ENCODE results near the gene SKIC2.
"Not testable (repeated sequence)": the region's sequence is repeated elsewhere in the genome, so short reads cannot be mapped to it uniquely, and the experiment has no call there.

Gene SKIC2

DNA sequence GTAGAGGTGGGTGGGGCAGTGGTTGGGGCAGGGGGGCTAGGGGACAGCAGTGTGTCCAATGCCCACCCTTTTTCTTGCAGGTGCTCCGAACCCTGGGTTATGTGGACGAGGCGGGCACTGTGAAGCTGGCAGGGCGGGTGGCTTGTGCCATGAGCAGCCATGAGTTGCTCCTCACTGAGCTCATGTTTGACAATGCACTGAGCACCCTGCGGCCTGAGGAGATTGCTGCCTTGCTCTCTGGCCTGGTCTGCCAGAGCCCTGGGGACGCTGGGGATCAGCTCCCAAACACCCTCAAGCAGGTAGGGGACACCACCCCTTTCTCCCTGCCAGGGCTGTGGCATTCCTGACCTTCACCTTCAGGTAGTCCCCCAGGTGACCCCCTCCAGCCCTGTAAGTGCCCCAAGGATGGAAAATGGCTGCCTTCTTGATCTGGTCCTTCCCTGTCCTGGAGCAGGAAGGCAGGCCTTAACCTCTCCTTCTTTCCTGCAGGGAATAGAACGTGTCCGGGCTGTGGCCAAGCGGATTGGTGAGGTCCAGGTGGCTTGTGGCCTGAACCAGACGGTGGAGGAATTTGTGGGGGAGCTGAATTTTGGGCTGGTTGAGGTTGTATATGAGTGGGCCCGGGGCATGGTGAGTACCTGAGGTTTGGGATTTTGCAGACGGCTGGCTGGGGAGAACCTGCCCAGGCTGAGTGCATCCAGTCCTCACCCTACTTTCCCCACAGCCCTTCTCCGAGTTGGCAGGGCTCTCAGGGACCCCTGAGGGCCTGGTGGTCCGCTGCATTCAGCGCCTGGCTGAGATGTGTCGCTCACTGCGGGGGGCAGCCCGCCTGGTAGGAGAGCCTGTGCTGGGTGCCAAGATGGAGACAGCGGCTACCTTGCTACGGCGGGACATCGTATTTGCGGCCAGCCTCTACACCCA is 10.1 kb downstream of the SKIC2 start:
- DNase-seq (ENCODE audit: extremely low read depth in 1 of 2, low read depth in 1 of 2): no peak

DNA sequence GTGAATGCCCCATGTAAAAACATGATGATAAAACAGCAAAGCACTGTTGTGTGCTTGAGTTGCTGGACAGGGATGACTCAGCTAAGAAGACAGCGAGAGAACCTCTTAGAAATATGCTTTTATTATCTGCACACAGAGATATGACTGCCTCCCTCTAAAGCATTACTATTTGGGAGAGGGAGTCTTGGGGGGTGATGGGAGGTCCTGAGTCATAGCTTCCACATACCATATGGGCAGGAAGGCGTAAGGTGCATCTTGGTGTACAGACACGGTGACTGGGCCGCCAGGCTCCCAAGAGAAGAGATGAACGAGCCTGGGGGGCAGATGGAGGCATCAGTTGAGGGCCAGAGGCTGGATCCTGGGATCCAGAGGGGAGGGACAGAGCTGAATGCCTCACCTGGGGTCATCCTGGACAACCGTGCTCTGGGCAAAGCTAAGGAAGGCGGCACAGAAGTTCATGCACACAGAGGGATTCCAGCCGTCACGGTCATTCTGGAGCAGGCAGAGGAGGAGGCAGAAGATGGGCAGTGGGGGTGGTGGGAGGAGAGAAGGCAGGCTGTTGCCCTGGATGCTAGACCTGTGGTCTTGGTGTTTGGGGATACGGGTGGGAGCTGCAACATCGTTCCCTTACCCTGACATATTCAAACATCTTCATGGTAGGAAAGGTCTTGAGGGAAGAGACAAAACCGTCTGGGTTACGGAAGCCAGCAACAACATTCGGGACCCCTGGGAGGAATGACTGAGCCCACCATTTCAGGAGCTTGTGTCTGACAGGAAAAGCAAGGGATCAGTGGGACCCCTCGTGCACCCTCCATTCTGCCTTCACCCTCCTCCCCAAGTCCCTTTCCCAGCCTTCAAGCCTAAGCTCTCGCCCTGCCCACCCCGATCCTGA is 11.0 kb downstream of the SKIC2 start:
- no peak for DNase-seq (ENCODE audit: extremely low read depth in 1 of 2, low read depth in 1 of 2)

DNA sequence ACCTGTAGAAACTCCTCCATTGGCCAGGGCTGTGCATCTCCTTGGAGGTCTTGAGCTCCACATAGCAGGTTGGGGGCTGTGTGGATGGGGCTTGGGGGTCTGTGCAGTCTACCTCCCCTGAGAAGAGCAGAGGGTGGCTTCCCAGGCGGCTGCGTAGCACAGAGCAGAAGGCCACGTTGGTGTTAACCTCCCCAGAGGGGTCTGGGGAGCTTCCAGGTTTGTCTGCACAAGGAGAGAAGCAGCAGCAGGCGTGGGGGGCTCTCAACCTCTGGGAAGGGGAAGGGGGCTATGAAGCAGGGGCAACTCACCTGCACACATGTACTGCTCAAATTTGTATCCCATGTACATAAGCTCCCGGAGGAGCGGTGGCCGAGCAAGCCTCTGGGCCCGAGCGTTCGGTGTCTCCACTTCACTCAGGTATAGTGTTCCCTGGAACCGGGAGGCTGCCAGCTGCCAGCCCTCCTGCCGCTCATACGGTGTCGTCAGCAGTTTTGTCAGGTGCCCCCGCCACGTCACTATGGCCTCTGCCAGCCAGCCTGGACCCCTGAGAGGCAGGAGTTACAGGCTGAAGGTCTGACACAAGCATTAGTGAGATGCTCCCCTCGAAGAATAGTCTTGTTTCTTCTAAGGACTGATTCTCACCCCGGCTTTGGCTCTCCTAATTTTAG is 11.8 kb downstream of the SKIC2 start:
- DNase-seq (ENCODE audit: extremely low read depth in 1 of 2, low read depth in 1 of 2): no peak

DNA sequence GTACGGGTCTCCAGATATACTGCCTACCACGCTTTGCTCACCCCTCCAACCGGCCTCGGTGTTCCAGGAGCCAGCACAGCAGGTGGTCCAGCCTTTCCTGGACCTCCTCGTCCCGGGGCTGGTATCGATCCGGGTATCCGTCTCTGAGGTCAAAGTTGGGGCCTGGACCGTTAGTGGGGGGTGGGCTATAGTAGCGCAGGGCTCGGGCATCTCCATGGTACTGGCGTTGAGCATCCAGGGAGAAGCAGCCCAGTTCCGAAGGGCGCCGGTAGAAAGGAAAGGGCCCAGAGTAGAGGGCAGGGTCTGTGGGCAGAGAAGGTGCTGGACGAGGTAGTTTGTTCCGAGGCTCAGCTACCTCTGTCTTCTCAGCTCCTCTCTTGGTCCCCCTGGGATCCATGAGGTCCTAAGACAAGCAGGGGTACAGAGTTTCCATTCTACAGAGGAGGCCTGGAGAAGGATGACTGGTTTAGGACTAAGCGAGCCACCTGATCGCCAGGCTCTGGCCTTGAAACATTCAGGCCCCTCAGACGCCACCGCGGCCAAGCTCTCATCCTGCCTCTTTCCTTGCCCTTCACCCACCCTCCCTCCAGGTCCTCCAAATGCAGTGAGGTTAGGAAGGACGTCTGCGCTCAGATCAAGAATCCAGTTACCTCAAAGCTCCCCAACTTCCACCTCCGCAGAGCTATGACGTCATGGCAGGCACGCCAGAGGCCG is 12.5 kb downstream of the SKIC2 start:
- DNase-seq (ENCODE audit: extremely low read depth in 1 of 2, low read depth in 1 of 2): no peak

DNA sequence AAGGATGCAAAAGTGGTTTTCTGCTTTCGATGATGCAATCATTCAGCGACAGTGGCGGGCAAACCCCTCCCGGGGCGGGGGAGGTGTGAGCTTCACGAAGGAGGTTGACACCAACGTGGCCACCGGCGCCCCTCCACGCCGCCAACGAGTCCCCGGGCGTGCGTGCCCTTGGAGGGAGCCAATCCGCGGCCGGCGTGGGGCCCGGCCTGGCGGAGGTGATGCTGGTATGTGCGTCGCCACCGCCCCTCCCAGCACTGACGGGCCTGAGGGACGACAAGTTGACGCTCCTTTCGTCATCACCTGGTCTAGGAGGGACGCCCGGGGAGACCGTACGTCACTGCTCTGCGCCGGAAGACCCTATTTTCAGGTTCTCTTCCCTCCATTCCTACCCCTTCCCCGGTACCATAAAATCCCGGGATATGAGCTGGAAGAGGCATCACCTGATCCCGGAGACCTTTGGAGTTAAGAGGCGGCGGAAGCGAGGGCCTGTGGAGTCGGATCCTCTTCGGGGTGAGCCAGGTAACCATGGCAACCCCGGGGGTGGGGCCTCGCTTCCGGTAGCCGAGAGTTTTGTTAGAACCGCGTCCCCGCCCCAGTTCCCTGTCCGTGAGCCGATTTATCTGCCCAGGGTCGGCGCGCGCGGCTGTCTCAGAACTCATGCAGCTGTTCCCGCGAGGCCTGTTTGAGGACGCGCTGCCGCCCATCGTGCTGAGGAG is 13.2 kb downstream of the SKIC2 start, which contains the start of gene DXO:
Gene DXO, minus strand, starts transcription at position 146 of the 716 bp plus-strand sequence. CDS start 463 bp downstream, outside the sequence.
- DNase-seq (ENCODE audit: extremely low read depth in 1 of 2, low read depth in 1 of 2): peak; percentile 98

DNA sequence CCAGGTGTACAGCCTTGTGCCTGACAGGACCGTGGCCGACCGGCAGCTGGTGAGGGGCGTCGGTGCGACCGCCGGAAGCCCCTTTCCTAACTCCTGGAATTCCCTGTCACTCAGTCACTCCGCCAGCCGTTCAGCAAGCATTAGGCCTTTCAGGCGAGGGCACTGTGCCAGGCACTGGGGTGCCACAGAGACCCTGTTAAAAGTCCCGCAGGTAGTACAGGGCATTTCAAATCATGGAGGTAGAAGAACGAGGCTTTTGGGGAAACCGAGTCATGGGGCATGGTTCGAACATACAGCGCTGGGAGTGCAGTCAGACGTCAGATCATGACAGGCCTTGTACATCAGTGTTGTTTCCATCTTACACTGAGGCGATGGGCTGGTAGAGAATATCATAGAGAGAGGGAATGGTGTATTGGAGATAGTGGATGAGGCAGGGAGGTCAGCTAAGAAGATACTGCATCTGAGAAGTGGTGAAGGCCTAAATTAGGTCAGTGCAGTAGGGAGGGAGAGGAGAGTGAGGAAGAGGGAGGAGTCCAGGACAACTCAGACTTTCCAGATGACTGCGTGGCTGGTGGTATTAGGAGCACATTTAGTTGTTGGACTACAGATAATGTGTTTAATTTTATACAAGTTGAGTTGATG is 13.9 kb downstream of the SKIC2 start:
- peak in 1 of 2 donors; percentile 19 for DNase-seq (ENCODE audit: extremely low read depth in 1 of 2, low read depth in 1 of 2)

DNA sequence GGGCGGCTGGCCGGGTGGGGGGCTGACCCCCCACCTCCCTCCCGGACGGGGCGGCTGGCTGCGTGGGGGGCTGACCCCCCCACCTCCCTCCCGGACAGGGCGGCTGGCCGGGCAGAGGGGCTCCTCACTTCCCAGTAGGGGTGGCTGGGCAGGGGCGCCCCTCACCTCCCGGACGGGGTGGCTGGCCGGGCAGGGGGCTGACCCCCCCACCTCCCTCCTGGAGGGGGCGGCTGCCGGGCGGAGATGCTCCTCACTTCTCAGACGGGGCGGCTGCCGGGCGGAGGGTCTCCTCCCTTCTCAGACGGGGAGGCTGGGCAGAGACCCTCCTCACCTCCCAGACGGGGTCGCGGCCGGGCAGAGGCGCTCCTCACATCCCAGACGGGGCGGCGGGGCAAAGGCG is 17.1 kb downstream of the SKIC2 start:
- DNase-seq (ENCODE audit: extremely low read depth in 1 of 2, low read depth in 1 of 2): not testable (repeated sequence)

DNA sequence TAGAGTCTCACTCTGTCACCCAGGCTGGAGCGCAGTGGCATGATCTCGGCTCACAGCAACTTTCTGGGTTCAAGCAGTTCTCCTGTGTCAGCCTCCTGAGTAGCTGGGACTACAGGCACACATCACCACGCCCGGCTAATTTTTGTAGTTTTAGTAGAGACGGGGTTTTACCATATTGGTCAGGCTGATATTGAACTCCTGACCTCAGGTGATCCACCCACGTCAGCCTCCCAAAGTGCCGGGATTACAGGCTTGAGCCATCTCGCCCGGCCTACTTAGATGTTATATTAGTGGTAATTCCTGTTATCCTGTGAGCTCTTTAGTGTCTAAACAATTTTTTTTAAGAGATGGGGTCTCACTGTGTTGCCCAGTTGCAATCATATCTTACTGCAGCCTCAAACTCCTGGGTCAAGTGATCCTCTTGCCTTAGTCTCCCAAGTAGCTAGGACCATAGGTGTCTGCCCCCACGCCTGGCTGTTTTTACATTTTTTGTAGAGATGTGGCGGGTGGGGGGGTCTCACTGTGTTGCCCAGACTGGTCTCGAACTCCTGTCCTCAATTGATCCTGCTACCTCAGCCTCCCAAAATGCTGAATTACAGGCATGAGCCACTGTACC is 18.9 kb downstream of the SKIC2 start:
- no peak for DNase-seq (ENCODE audit: extremely low read depth in 1 of 2, low read depth in 1 of 2)

DNA sequence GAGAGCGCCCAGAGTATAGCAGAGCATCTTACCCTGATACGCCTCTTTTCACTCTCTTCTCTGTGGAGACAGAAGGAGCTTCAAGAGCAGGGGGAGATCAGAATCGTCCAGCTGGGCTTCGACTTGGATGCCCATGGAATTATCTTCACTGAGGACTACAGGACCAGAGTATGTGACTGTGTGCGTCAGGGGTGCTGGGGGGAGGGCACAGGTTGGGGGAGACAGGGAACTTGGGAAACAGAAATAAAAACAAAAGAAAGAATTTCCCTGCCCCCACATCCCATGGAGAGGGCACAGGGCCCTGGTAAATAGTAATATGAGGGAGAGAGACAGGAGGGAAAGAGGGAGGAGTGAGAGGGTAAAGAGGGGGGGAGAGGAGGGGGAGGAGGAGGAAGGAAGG is 19.9 kb downstream of the SKIC2 start:
- no peak for DNase-seq (ENCODE audit: extremely low read depth in 1 of 2, low read depth in 1 of 2)

DNA sequence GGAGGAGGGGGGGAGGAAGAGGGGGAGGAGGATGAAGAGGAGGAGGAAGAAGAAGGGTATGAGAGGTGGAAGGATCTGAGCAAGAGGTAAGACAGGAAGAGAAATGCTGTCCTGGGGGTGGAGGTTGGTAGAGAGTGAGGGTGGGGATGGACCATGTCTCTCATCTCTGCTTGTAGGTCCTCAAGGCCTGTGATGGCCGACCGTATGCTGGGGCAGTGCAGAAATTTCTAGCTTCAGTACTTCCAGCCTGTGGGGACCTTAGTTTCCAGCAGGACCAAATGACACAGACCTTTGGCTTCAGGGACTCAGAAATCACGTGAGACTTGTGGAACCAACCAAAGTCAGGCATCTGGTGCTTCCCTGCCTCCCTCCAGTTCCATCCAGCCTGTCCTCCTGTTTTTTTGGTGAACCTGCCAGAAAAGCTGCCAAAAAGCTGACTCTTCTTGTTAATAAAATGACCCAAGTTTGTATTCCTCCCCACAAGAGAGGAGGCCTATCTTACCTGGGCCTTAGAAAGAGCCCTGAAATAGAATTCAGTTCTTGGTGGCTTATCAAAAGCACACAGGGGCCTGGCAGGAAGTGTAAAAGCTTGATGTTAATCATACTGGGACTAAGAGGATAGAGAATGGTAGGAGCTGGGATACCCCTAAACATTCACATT is 20.4 kb downstream of the SKIC2 start:
- no peak for DNase-seq (ENCODE audit: extremely low read depth in 1 of 2, low read depth in 1 of 2)

DNA sequence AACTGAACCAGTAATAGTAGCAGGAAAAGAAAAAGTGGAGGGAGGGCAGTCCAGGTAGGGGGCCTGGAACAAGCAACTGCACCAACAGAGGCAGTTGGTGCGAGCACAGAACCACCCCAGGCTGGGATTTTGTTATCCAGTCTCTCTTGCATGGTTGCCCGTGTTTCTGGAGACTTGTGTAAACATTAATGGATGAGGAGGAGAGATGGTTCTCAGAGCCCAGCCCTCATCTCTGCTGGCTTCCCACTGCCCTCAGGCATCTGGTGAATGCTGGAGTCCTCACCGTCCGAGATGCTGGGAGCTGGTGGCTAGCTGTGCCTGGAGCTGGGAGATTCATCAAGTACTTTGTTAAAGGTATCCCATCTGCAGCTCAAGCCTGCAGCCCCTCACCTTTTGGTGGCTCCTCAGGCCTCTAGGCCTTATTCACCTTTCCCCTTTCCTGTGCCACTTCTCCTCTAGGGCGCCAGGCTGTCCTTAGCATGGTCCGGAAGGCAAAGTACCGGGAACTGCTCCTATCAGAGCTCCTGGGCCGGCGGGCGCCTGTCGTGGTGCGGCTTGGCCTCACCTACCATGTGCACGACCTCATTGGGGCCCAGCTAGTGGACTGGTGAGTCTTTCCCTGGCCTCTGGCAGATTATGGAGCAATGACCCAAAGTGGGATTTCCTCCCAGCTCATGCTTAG is 21.4 kb downstream of the SKIC2 start:
- DNase-seq (ENCODE audit: extremely low read depth in 1 of 2, low read depth in 1 of 2): not testable (repeated sequence)

DNA sequence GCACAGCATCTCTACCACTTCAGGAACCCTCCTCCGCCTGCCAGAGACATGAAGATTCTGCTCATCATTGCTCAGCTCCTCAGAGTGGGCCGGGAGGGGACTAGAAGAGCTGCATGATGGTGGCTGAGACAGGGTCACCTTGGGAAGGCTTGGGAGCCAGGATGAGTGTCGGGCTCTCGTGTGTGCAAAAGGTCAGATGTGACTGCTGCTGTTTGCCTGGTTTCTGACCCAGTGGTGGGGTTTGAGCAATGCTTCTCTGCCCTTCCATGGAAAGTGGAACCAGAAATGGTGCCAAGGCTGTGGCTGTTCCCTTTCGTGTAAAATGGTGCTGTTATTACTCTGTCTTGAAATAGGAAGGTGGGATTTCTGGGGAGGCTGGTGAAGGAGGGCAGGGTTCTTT is 22.0 kb downstream of the SKIC2 start:
- not testable (repeated sequence) for DNase-seq (ENCODE audit: extremely low read depth in 1 of 2, low read depth in 1 of 2)

DNA sequence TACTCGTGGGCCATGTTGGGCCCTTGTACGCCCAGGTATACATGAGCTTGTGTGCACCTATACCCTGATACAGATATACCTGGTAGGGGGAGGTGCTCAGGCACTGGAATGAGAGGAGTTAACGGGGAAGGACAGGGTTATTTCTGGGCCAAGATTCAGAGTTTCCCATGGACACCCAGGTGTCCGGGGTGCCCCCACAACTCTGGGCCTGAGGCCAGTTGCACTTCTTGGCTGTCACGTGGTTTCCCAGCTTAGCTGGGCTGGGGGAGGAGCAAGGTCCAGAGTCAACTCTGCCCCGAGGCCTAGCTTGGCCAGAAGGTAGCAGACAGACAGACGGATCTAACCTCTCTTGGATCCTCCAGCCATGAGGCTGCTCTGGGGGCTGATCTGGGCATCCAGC is 22.8 kb downstream of the SKIC2 start, which contains the start of gene C4A:
Gene C4A, plus strand, starts transcription at position 314 of the 400 bp plus-strand sequence. Its CDS starts 51 bp downstream, at position 365.
- not testable (repeated sequence) for DNase-seq (ENCODE audit: extremely low read depth in 1 of 2, low read depth in 1 of 2)

DNA sequence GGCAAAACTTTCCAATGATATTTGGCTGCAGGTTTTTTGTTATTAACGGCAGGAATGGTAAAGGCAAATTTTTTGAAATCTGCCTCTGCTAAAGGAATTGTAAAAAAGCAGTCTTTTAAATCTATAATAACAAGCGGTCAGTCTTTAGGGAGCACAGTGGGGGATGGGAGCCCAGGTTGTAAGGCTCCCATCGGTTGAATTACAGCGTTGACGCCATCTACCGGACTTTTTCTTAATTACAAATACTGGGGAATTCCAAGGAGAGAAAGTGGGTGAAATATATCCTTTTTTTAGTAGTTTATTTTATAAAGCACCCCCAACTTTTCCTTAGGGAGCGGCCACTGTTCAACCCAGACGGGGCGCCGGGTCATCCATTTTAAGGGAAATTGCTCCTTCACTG is 30.4 kb downstream of the SKIC2 start:
- DNase-seq (ENCODE audit: extremely low read depth in 1 of 2, low read depth in 1 of 2): not testable (repeated sequence)

DNA sequence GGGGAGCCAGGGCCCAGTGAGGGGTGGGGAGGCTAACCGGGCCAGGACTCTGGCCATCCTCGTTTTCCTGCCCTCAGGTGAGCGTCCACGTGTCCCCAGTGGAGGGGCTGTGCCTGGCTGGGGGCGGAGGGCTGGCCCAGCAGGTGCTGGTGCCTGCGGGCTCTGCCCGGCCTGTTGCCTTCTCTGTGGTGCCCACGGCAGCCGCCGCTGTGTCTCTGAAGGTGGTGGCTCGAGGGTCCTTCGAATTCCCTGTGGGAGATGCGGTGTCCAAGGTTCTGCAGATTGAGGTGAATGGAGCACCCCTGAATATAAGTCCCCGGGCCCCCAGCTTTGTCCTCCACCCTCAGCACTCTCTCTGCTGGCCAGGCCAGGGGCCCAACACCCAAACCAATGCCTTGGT is 35.4 kb downstream of the SKIC2 start:
- not testable (repeated sequence) for DNase-seq (ENCODE audit: extremely low read depth in 1 of 2, low read depth in 1 of 2)

DNA sequence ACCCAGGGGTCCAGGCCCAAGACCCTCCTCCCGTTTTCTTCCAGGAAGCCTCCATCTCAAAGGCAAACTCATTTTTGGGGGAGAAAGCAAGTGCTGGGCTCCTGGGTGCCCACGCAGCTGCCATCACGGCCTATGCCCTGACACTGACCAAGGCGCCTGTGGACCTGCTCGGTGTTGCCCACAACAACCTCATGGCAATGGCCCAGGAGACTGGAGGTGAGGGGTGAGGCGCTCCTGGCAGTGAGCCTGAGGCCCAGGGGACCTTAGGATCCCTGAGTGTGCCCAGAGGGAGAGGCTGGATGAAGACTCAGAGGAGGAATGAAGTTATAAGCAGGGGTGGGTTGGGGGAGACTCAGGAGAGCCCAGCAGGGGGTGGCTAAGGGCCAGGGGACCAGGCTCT is 37.4 kb downstream of the SKIC2 start:
- DNase-seq (ENCODE audit: extremely low read depth in 1 of 2, low read depth in 1 of 2): not testable (repeated sequence)

DNA sequence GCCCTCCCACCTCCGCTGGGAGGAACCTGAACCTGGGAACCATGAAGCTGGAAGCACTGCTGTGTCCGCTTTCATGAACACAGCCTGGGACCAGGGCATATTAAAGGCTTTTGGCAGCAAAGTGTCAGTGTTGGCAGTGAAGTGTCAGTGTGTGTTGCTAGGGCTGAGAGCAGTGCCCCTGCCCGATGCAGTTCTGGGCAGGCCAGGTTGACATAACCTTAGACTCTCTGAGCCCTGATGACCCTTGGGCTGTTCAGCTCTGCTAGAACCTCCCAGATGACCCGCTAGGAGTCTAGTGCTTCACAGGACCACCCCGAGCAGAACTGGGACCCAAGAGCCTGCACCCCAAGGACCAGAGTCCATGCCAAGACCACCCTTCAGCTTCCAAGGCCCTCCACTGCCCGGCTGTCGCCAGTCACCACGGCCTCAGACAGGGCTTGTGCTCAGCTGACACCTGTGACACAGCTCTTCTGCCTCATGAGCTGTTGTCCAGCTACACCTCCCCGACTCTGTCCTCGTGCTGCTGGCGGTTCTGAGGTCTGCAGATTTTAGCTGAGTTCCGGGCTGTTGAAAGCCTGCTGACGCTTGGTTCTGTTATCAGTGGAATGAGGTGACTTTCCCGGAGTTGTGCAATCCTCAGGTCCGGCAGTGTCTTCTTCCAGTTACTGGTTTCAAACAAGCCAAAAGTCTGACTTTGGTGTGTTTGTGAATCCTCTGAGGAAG is 43.7 kb downstream of the SKIC2 start:
- not testable (repeated sequence) for DNase-seq (ENCODE audit: extremely low read depth in 1 of 2, low read depth in 1 of 2)

Data from stimulated activated CD8-positive, alpha-beta memory T cell treated with anti-CD3 and anti-CD28 coated beads, Interleukin-7, amount 100 ng/mL, for 48 hours (primary cell).